Kidney tubule cell (primary cell): ENCODE results near the gene PRAMEF5.
"Not testable (repeated sequence)": the region's sequence is repeated elsewhere in the genome, so short reads cannot be mapped to it uniquely, and the experiment has no call there.

Source experiments
- DNase-seq: peaks from one replicate; pipeline ENCODE4 v3.0.0-alpha.2; 2018; ENCODE audit warnings: low spot score

Gene PRAMEF5

GRCh38 chr1:13277016-13277415 is 23.0 kb downstream of the PRAMEF5 start:
- not testable (repeated sequence) for DNase-seq

GRCh38 chr1:13279617-13280016 is 25.6 kb downstream of the PRAMEF5 start:
- not testable (repeated sequence) for DNase-seq

GRCh38 chr1:13285037-13285436 is 31.0 kb downstream of the PRAMEF5 start, which contains the start of gene PRAMEF8:
TSS of gene PRAMEF8 (minus strand) at chr1:13285137. CDS start at chr1:13284091, 1,046 bp downstream.
- DNase-seq, result not testable (repeated sequence)

- DNase-seq, result not testable (repeated sequence)
Measured at GRCh38 chr1:13289030-13289429, 35.0 kb downstream of the PRAMEF5 start.

- DNase-seq, result not testable (repeated sequence)
Measured at GRCh38 chr1:13297216-13297931, 43.4 kb downstream of the PRAMEF5 start.

GRCh38 chr1:13298699-13299098 is 44.7 kb downstream of the PRAMEF5 start:
- DNase-seq, result not testable (repeated sequence)

GRCh38 chr1:13302197-13302596 is 48.2 kb downstream of the PRAMEF5 start:
- DNase-seq, result not testable (repeated sequence)

- not testable (repeated sequence) for DNase-seq
Measured at GRCh38 chr1:13303239-13303638, 49.2 kb downstream of the PRAMEF5 start, which contains the start of gene PRAMEF33. TSS of gene PRAMEF33 (plus strand) at chr1:13303539. CDS start at chr1:13305955, 2,416 bp downstream.
